Measurements from ENCODE around the gene MAB21L1.

- TF ChIP-seq, protein P1, sequence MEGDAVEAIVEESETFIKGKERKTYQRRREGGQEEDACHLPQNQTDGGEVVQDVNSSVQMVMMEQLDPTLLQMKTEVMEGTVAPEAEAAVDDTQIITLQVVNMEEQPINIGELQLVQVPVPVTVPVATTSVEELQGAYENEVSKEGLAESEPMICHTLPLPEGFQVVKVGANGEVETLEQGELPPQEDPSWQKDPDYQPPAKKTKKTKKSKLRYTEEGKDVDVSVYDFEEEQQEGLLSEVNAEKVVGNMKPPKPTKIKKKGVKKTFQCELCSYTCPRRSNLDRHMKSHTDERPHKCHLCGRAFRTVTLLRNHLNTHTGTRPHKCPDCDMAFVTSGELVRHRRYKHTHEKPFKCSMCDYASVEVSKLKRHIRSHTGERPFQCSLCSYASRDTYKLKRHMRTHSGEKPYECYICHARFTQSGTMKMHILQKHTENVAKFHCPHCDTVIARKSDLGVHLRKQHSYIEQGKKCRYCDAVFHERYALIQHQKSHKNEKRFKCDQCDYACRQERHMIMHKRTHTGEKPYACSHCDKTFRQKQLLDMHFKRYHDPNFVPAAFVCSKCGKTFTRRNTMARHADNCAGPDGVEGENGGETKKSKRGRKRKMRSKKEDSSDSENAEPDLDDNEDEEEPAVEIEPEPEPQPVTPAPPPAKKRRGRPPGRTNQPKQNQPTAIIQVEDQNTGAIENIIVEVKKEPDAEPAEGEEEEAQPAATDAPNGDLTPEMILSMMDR (conservative IDR thresholded peaks at IDR 0.05) = no peak
- no peak for TF ChIP-seq ZFX (IDR thresholded peaks at IDR 0.05)
Observed at GRCh38 chr13:35498231-35498630, 21.7 kb upstream of the MAB21L1 start.

Data from C4-2B (cell line).